GM23338 (cell line): ENCODE measurements around the gene GRM8. TPM values are rescaled to one million over a fixed set of nuclear protein-coding genes. Genes with fewer than 3 reads are reported as not detected.

Experiments used
- ATAC-seq: fragments of 200-7000 bp; cut with Tn5 transposase; 3 replicates; pipeline ENCODE4 v1.9.1; 2020
- DNase-seq: peaks from one replicate; pipeline ENCODE4 v3.0.0-alpha.2; 2015; ENCODE audit warnings: low spot score
- H2AFZ ChIP-seq: fragments of 200-600 bp; sonication (generic); 2 replicates; pipeline ENCODE4 v1.8.0; 2016; ENCODE audit warnings: antibody characterized with exemption, mild to moderate bottlenecking, moderate library complexity
- H3F3A ChIP-seq: fragments of 200-600 bp; sonication (generic); replicated peaks from 2 replicates; pipeline ENCODE4 v1.8.0; 2017; ENCODE audit warnings: antibody characterized with exemption, mixed run types, low read depth
- H3K27ac ChIP-seq: fragments of 200-600 bp; sonication (generic); 2 replicates; pipeline ENCODE4 v1.6.1; 2016; ENCODE audit warnings: low read depth
- H3K27me3 ChIP-seq: fragments of 200-600 bp; sonication (generic); 2 replicates; pipeline ENCODE4 v1.8.0; 2016; ENCODE audit warnings: mild to moderate bottlenecking, mixed run types, moderate library complexity; ENCODE audit not compliant: insufficient read depth
- H3K36me3 ChIP-seq: fragments of 200-600 bp; sonication (generic); 2 replicates; pipeline ENCODE4 v1.8.0; 2016; ENCODE audit warnings: mild to moderate bottlenecking; ENCODE audit not compliant: insufficient read depth
- H3K4me1 ChIP-seq: fragments of 200-600 bp; sonication (generic); 2 replicates; pipeline ENCODE4 v1.8.0; 2016; ENCODE audit warnings: mild to moderate bottlenecking, moderate library complexity; ENCODE audit not compliant: insufficient read depth
- H3K4me2 ChIP-seq: fragments of 200-600 bp; sonication (generic); 2 replicates; pipeline ENCODE4 v1.7.1; 2017; ENCODE audit warnings: mixed run types
- H3K4me3 ChIP-seq: fragments of 200-600 bp; sonication (generic); 2 replicates; pipeline ENCODE4 v1.6.1; 2016; ENCODE audit warnings: mixed run types
- H3K79me2 ChIP-seq: fragments of 200-600 bp; sonication (generic); replicated peaks from 2 replicates; pipeline ENCODE4 v1.8.0; 2017; ENCODE audit warnings: mild to moderate bottlenecking; ENCODE audit not compliant: insufficient read depth
- H3K9me2 ChIP-seq: fragments of 200-600 bp; sonication (generic); 2 replicates; pipeline ENCODE4 v1.8.0; 2017; ENCODE audit not compliant: insufficient read depth
- H4K20me1 ChIP-seq: fragments of 200-600 bp; sonication (generic); replicated peaks from 2 replicates; pipeline ENCODE4 v1.8.0; 2017; ENCODE audit warnings: mild to moderate bottlenecking; ENCODE audit not compliant: insufficient read depth
- H3K27ac Mint-ChIP-seq: 2 replicates; pipeline ENCODE4 v1.8.0; 2020; ENCODE audit warnings: inconsistent platforms, mild to moderate bottlenecking, moderate library complexity, mixed read lengths
- H3K27me3 Mint-ChIP-seq: 3 replicates; pipeline ENCODE4 v1.8.0; 2022; ENCODE audit warnings: low read depth, mild to moderate bottlenecking, moderate library complexity, mixed read lengths, inconsistent platforms; ENCODE audit not compliant: insufficient read depth, poor library complexity
- H3K36me3 Mint-ChIP-seq: 3 replicates; pipeline ENCODE4 v1.8.0; 2021; ENCODE audit warnings: low read depth, mild to moderate bottlenecking, inconsistent platforms, moderate library complexity, mixed read lengths
- H3K4me1 Mint-ChIP-seq: 3 replicates; pipeline ENCODE4 v1.8.0; 2020; ENCODE audit warnings: mild to moderate bottlenecking, inconsistent platforms, mixed read lengths
- H3K4me3 Mint-ChIP-seq: 3 replicates; pipeline ENCODE4 v1.8.0; 2021; ENCODE audit warnings: moderate library complexity, mild to moderate bottlenecking, inconsistent platforms, mixed read lengths
- H3K9me3 Mint-ChIP-seq: 3 replicates; pipeline ENCODE4 v1.8.0; 2020; ENCODE audit warnings: moderate library complexity, mild to moderate bottlenecking, inconsistent platforms, mixed read lengths
- EZH2phosphoT487 ChIP-seq: fragments of 200-600 bp; sonication (generic); IDR thresholded peaks from one replicate; pipeline ENCODE4 v1.8.1; 2018; ENCODE audit warnings: antibody characterized with exemption; ENCODE audit not compliant: unreplicated experiment
- JUNB ChIP-seq: IDR thresholded peaks from one replicate; pipeline ENCODE4 v1.6.1; 2016; ENCODE audit warnings: antibody characterized with exemption; ENCODE audit not compliant: unreplicated experiment
- NANOG ChIP-seq: IDR thresholded peaks from 2 replicates; pipeline ENCODE4 v1.6.1; 2016; ENCODE audit warnings: antibody characterized with exemption, borderline replicate concordance
- POLR2AphosphoS5 ChIP-seq: IDR thresholded peaks from 2 replicates; pipeline ENCODE4 v1.6.1; 2016; ENCODE audit warnings: antibody characterized with exemption, low read depth
- ZNF114 ChIP-seq: fragments of 250-450 bp; sonication (Bioruptor Pico); IDR thresholded peaks from 2 replicates; pipeline ENCODE4 v1.5.0; 2020; ENCODE audit warnings: mild to moderate bottlenecking, moderate library complexity
- ZNF331 ChIP-seq: fragments of 250-450 bp; sonication (Bioruptor Pico); IDR thresholded peaks from 2 replicates; pipeline ENCODE4 v1.5.0; 2020; ENCODE audit warnings: low read depth, mild to moderate bottlenecking, moderate library complexity
- ZNF462 ChIP-seq: fragments of 250-450 bp; sonication (Bioruptor Pico); IDR thresholded peaks from 2 replicates; pipeline ENCODE4 v1.5.0; 2020; ENCODE audit warnings: mild to moderate bottlenecking, moderate library complexity
- polyA plus RNA-seq: library from polyadenylated mRNA; unstranded; fragments of >200 nt; fragmentation: Nextera tagmentation; extraction: Ambion mirVana; gene quantifications from 2 replicates; pipeline ENCODE4 v1.2.1, GENCODE V29; 2016
- total RNA-seq: library from RNA; depleted of rRNA; stranded (reverse); fragments of >200 nt; shearing (Covaris generic); gene quantifications from 2 replicates; pipeline ENCODE4 v1.2.3, GENCODE V29; 2014

GRM8 gene
- total and polyA plus RNA-seq, 2 experiments from 2014 or later = 1.9 to 6.6 TPM

GRCh38 chr7:126948664-126949063 lies 304.1 kb downstream of the GRM8 start (continued):
- TF ChIP-seq NANOG (no peak), ZNF462 (CRISPR knock-in tag) (no peak), ZNF331 (no peak), POLR2AphosphoS5 (no peak)

- ATAC-seq (no peak), DNase-seq (no peak)
- Mint-ChIP-seq H3K27me3 (peaks cover 2% of the 10 kb centered on the region), H3K27ac (no peak overlapping the region), H3K4me1 (peaks cover 3% of the 10 kb centered on the region; the same call in 1 of the 3 replicates), H3K36me3 (no peaks in the 10 kb centered on the region), H3K4me3 (no peak overlapping the region), H3K9me3 (no peaks in the 10 kb centered on the region; the same call in 2 of the 3 replicates)
- Histone ChIP-seq H2AFZ (no peak overlapping the region), H3K4me1 (no peaks in the 10 kb centered on the region), H3K27me3 (no peaks in the 10 kb centered on the region), H3K36me3 (no peaks in the 10 kb centered on the region), H3K27ac (no peak overlapping the region), H3K4me3 (no peak overlapping the region), H3K79me2 (no peaks in the 10 kb centered on the region), H3K4me2 (no peak overlapping the region), H3F3A (no peaks in the 10 kb centered on the region), H4K20me1 (no peaks in the 10 kb centered on the region), H3K9me2 (no peaks in the 10 kb centered on the region)
- TF ChIP-seq EZH2phosphoT487 (no peak), ZNF331 (no peak), JUNB (no peak), ZNF114 (CRISPR knock-in tag) (no peak)
These were observed 311.9 kb downstream of the GRM8 start for GRCh38 chr7:126940723-126941307.
